A549 (cell line): ENCODE data around the gene NANS.

Experiments used
- BHLHE40 ChIP-seq: IDR thresholded peaks from 2 replicates; pipeline ENCODE4 v1.6.1; 2012; ENCODE audit warnings: low read depth, low read length, inconsistent platforms
- CHD4 ChIP-seq: fragments of 200-600 bp; sonication (generic); IDR thresholded peaks from 2 replicates; pipeline ENCODE4 v1.6.1; 2016; ENCODE audit warnings: antibody characterized with exemption, mild to moderate bottlenecking, borderline replicate concordance
- KDM1A ChIP-seq: fragments of 200-600 bp; sonication (generic); IDR thresholded peaks from 2 replicates; pipeline ENCODE4 v1.6.1; 2016; ENCODE audit warnings: low read depth, mild to moderate bottlenecking
- MAFK ChIP-seq: fragments of 450-650 bp; IDR thresholded peaks from 2 replicates; pipeline ENCODE4 v1.6.1; 2014; ENCODE audit not compliant: partially characterized antibody
- POLR2A ChIP-seq: IDR thresholded peaks from 2 replicates; pipeline ENCODE4 v1.6.1; 2012; ENCODE audit warnings: mild to moderate bottlenecking, low read length
- RAD21 ChIP-seq, 2 experiments: fragments of >200 bp in 1 of 2; sonication (Bioruptor Twin) in 1 of 2; formaldehyde crosslinking in 1 of 2; IDR thresholded peaks in 1 of 2; conservative IDR thresholded peaks in 1 of 2; 2 replicates in 1 of 2; 3 replicates in 1 of 2; pipeline ENCODE4 v1.6.1; 2012 to 2018; ENCODE audit warnings: inconsistent platforms in 1 of 2
- RFX5 ChIP-seq: fragments of 450-650 bp; IDR thresholded peaks from 2 replicates; pipeline ENCODE4 v1.7.1; 2014; ENCODE audit warnings: antibody characterized with exemption, mild to moderate bottlenecking, moderate library complexity
- ZSCAN20 ChIP-seq: fragments of 250-450 bp; sonication (Bioruptor Pico); IDR thresholded peaks from 2 replicates; pipeline ENCODE4 v1.8.0; 2022; ENCODE audit warnings: mild to moderate bottlenecking, moderate library complexity
- TF ChIP-seq, protein P1 (sequence below): fragments of 200-600 bp; sonication (generic); IDR thresholded peaks from 2 replicates; pipeline ENCODE4 v1.6.1; 2016; ENCODE audit warnings: antibody characterized with exemption, mild to moderate bottlenecking, moderate library complexity
- TF ChIP-seq, protein P2 (sequence below): fragments of >200 bp; sonication (Bioruptor Twin); formaldehyde crosslinking; IDR thresholded peaks from 3 replicates; pipeline ENCODE4 v1.5.1; 2016
- TF ChIP-seq, protein P3 (sequence below): IDR thresholded peaks from 2 replicates; pipeline ENCODE4 v1.6.1; 2012
- TF ChIP-seq, protein P4 (sequence below): fragments of 150-350 bp; IDR thresholded peaks from 2 replicates; pipeline ENCODE4 v1.6.1; 2014; ENCODE audit warnings: low read depth, mild to moderate bottlenecking, low read length
- TF ChIP-seq, protein P5 (sequence below): fragments of >200 bp; sonication (Bioruptor Twin); formaldehyde crosslinking; IDR thresholded peaks from 3 replicates; pipeline ENCODE4 v1.6.1; 2016

DNA sequence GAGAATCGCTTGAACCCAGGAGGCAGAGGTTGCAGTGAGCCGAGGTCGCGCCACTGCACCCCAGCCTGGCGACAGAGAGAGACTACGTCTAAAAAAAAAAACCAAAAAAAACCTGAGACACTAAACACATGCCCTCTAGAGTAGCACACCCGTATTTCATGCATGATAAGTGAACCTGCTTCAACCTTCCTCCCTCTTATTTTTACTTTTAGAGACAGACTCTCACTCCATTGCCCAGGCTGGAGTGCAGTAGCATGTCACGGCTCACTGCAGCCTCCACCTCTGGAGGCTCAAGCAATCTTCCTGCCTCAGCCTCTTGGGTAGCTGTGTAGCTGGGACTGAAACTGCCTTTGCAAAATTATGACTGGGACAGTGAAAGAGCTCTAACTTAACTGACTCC lies 17.6 kb upstream of the NANS start:
- no peak for TF ChIP-seq KDM1A
- TF ChIP-seq, protein P1, sequence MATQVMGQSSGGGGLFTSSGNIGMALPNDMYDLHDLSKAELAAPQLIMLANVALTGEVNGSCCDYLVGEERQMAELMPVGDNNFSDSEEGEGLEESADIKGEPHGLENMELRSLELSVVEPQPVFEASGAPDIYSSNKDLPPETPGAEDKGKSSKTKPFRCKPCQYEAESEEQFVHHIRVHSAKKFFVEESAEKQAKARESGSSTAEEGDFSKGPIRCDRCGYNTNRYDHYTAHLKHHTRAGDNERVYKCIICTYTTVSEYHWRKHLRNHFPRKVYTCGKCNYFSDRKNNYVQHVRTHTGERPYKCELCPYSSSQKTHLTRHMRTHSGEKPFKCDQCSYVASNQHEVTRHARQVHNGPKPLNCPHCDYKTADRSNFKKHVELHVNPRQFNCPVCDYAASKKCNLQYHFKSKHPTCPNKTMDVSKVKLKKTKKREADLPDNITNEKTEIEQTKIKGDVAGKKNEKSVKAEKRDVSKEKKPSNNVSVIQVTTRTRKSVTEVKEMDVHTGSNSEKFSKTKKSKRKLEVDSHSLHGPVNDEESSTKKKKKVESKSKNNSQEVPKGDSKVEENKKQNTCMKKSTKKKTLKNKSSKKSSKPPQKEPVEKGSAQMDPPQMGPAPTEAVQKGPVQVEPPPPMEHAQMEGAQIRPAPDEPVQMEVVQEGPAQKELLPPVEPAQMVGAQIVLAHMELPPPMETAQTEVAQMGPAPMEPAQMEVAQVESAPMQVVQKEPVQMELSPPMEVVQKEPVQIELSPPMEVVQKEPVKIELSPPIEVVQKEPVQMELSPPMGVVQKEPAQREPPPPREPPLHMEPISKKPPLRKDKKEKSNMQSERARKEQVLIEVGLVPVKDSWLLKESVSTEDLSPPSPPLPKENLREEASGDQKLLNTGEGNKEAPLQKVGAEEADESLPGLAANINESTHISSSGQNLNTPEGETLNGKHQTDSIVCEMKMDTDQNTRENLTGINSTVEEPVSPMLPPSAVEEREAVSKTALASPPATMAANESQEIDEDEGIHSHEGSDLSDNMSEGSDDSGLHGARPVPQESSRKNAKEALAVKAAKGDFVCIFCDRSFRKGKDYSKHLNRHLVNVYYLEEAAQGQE = no peak
- TF ChIP-seq RFX5 = no peak
- no peak for TF ChIP-seq BHLHE40
- no peak for TF ChIP-seq POLR2A
- no peak for TF ChIP-seq ZSCAN20 (CRISPR knock-in tag)
- TF ChIP-seq RAD21 (conservative IDR thresholded peaks at IDR 0.05 in 1 of 2, IDR thresholded peaks at IDR 0.05 in 1 of 2) = no peak
- TF ChIP-seq, protein P2, sequence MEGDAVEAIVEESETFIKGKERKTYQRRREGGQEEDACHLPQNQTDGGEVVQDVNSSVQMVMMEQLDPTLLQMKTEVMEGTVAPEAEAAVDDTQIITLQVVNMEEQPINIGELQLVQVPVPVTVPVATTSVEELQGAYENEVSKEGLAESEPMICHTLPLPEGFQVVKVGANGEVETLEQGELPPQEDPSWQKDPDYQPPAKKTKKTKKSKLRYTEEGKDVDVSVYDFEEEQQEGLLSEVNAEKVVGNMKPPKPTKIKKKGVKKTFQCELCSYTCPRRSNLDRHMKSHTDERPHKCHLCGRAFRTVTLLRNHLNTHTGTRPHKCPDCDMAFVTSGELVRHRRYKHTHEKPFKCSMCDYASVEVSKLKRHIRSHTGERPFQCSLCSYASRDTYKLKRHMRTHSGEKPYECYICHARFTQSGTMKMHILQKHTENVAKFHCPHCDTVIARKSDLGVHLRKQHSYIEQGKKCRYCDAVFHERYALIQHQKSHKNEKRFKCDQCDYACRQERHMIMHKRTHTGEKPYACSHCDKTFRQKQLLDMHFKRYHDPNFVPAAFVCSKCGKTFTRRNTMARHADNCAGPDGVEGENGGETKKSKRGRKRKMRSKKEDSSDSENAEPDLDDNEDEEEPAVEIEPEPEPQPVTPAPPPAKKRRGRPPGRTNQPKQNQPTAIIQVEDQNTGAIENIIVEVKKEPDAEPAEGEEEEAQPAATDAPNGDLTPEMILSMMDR = no peak
- TF ChIP-seq MAFK = no peak
- TF ChIP-seq, protein P3, sequence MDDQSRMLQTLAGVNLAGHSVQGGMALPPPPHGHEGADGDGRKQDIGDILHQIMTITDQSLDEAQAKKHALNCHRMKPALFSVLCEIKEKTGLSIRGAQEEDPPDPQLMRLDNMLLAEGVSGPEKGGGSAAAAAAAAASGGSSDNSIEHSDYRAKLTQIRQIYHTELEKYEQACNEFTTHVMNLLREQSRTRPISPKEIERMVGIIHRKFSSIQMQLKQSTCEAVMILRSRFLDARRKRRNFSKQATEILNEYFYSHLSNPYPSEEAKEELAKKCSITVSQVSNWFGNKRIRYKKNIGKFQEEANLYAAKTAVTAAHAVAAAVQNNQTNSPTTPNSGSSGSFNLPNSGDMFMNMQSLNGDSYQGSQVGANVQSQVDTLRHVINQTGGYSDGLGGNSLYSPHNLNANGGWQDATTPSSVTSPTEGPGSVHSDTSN = no peak
- no peak for TF ChIP-seq CHD4
- TF ChIP-seq, protein P4, sequence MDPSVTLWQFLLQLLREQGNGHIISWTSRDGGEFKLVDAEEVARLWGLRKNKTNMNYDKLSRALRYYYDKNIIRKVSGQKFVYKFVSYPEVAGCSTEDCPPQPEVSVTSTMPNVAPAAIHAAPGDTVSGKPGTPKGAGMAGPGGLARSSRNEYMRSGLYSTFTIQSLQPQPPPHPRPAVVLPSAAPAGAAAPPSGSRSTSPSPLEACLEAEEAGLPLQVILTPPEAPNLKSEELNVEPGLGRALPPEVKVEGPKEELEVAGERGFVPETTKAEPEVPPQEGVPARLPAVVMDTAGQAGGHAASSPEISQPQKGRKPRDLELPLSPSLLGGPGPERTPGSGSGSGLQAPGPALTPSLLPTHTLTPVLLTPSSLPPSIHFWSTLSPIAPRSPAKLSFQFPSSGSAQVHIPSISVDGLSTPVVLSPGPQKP = no peak
- TF ChIP-seq, protein P5, sequence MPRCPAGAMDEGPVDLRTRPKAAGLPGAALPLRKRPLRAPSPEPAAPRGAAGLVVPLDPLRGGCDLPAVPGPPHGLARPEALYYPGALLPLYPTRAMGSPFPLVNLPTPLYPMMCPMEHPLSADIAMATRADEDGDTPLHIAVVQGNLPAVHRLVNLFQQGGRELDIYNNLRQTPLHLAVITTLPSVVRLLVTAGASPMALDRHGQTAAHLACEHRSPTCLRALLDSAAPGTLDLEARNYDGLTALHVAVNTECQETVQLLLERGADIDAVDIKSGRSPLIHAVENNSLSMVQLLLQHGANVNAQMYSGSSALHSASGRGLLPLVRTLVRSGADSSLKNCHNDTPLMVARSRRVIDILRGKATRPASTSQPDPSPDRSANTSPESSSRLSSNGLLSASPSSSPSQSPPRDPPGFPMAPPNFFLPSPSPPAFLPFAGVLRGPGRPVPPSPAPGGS = no peak
